Testis (tissue), 2 donors: ENCODE results near the gene QSOX2.

Experiments used
- POLR2A ChIP-seq: fragments of 450-650 bp; IDR thresholded peaks from one replicate; pipeline ENCODE4 v1.6.1; 2017; ENCODE audit warnings: antibody characterized with exemption, mild to moderate bottlenecking, moderate library complexity
- TF ChIP-seq, protein P1 (sequence below), 3 experiments: fragments of 450-650 bp in 2 of 3; fragments of 200-600 bp in 1 of 3; sonication (generic) in 1 of 3; IDR thresholded peaks; one replicate each; pipeline ENCODE4 v1.5.1; 2016 to 2019; ENCODE audit warnings: antibody characterized with exemption in 3 of 3, mild to moderate bottlenecking in 2 of 3, moderate library complexity in 1 of 3

DNA sequence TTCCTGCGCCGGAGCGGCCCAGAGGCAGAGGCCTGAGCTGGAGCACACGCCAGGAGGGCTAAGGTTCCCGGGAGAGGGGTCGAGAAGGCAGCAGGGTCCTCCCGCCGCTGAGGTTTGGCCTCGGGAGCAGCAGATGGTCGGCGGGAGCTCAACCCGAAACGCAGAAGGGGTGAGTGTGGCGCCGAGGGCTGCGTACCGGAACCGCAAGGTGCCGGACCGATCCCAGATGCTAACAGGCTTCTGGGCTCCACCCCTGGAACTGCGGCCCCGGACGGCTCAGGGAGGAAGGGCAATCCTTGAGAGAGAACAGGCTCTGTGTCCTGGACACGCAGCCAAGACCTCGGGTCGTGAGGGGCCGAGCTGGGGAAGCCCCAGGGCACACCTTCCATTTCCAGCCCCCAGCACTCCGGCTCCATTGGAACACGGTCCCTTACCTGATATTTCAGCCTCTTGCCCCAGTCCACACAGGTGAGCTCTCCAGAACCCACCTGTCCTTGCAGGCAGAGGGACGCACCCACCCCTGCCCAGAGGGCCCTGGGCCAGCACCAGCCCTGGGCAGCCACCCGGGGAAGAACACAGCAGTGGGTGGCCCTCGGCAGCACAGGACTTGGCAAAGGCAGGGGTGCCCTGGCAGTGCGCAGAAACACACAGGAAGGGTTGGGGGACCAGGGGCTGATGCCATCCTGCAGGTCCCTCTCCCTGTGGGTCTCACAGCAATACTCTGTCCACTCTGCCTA, 42.0 kb downstream of the QSOX2 start:
- TF ChIP-seq POLR2A, result no peak
- TF ChIP-seq, protein P1, sequence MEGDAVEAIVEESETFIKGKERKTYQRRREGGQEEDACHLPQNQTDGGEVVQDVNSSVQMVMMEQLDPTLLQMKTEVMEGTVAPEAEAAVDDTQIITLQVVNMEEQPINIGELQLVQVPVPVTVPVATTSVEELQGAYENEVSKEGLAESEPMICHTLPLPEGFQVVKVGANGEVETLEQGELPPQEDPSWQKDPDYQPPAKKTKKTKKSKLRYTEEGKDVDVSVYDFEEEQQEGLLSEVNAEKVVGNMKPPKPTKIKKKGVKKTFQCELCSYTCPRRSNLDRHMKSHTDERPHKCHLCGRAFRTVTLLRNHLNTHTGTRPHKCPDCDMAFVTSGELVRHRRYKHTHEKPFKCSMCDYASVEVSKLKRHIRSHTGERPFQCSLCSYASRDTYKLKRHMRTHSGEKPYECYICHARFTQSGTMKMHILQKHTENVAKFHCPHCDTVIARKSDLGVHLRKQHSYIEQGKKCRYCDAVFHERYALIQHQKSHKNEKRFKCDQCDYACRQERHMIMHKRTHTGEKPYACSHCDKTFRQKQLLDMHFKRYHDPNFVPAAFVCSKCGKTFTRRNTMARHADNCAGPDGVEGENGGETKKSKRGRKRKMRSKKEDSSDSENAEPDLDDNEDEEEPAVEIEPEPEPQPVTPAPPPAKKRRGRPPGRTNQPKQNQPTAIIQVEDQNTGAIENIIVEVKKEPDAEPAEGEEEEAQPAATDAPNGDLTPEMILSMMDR (IDR thresholded peaks at IDR 0.05), result no peak
